ENCODE data around the gene ELP4. TPM values are rescaled to one million over a fixed set of nuclear protein-coding genes. Genes with fewer than 3 reads are reported as not detected.
A peak's percentile ranks its signal among the peaks of the same experiment; 100 is the strongest.

Gene ELP4
- total RNA-seq, 1 donor from 2014 or later = 23.4 TPM

DNA sequence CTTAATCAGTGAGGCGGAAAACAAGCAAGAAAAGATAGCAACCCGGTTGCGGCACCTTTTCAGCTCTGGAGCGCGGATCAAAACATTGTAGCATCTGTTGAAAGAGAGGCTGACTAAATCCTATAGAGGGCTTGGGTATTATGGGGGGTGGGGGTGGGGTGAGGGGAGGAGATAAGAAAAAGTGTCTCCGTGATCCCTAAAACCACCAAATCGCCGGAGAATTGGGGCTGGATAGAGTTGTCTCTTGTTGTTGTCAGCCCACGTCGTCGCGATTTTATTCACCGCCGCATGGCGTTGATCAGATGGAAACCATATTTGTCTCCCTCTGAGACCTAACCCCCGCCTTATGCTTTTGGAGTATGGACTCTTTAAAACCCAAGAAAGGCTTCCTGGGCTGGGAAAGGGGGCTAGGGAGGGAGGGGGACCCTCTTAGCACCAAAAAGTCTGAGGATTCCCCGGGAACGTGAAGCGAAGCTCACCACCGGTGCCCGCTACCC lies 288.5 kb downstream of the ELP4 start:
- Mint-ChIP-seq H3K4me3 (ENCODE audit: low read depth) (no peak overlapping the region), H3K9me3 (ENCODE audit: low read depth) (no peaks in the 10 kb centered on the region), H3K27me3 (peaks cover 100% of the 10 kb centered on the region), H3K36me3 (ENCODE audit: insufficient read depth) (no peaks in the 10 kb centered on the region), H3K4me1 (ENCODE audit: low read depth) (peaks cover 1% of the 10 kb centered on the region), H3K27ac (no peak overlapping the region)
- TF ChIP-seq, protein P1, sequence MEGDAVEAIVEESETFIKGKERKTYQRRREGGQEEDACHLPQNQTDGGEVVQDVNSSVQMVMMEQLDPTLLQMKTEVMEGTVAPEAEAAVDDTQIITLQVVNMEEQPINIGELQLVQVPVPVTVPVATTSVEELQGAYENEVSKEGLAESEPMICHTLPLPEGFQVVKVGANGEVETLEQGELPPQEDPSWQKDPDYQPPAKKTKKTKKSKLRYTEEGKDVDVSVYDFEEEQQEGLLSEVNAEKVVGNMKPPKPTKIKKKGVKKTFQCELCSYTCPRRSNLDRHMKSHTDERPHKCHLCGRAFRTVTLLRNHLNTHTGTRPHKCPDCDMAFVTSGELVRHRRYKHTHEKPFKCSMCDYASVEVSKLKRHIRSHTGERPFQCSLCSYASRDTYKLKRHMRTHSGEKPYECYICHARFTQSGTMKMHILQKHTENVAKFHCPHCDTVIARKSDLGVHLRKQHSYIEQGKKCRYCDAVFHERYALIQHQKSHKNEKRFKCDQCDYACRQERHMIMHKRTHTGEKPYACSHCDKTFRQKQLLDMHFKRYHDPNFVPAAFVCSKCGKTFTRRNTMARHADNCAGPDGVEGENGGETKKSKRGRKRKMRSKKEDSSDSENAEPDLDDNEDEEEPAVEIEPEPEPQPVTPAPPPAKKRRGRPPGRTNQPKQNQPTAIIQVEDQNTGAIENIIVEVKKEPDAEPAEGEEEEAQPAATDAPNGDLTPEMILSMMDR (IDR thresholded peaks at IDR 0.05; ENCODE audit: unreplicated experiment) = no peak
- DNase-seq (ENCODE audit: low spot score, unreplicated experiment) = no peak

DNA sequence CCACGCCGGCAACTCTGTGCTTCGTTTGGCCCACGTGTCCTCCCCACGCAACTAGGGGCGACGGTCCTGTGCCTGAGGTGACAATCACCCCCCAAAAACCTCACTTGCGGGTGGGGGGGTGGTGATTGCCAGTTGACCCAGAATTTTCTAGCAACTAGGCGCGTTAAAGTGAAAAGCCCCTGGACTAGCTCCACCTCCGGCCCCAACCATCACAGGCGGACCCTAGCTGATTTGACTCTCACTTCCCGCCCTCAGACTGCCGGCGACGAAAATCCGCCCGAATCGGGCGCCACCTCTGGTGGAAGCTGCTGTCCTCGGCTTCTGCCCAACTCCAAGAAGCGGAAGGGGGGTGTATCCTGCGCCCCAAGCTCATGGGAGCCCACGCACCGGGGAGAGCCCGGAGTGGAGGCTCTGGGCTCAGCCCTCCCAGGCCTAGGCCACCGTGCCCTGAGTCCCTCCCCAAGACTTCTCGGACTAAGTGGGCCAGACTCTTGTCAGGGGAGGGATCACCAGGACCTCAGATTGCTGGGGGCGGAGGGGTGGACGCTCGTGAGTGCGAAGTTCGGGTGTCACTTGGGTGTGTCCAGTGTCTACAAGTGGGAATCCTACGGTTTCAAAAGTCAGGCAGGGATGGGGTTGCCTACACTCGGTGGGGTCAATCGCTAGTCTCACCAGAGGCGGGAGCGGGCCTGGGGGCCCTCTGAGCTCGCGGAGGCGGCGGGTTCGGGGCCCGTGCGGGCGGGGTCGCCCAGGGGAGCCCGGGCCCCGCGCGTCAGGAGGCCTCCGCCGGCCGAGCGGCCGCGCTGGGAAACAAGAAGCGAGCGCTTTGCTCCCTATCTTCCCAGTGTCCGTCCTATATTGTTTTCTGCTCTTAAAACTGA lies 289.2 kb downstream of the ELP4 start:
- H3K36me3 Mint-ChIP-seq (ENCODE audit: insufficient read depth) = no peaks in the 10 kb centered on the region
- no peak overlapping the region for H3K4me3 Mint-ChIP-seq (ENCODE audit: low read depth)
- H3K4me1 Mint-ChIP-seq (ENCODE audit: low read depth) = peaks cover 1% of the 10 kb centered on the region
- no peak for DNase-seq (ENCODE audit: low spot score, unreplicated experiment)
- H3K27ac Mint-ChIP-seq = no peak overlapping the region
- H3K9me3 Mint-ChIP-seq (ENCODE audit: low read depth) = no peaks in the 10 kb centered on the region
- H3K27me3 Mint-ChIP-seq = peaks cover 100% of the 10 kb centered on the region
- TF ChIP-seq, protein P1 (IDR thresholded peaks at IDR 0.05; ENCODE audit: unreplicated experiment) = peak; percentile 48

DNA sequence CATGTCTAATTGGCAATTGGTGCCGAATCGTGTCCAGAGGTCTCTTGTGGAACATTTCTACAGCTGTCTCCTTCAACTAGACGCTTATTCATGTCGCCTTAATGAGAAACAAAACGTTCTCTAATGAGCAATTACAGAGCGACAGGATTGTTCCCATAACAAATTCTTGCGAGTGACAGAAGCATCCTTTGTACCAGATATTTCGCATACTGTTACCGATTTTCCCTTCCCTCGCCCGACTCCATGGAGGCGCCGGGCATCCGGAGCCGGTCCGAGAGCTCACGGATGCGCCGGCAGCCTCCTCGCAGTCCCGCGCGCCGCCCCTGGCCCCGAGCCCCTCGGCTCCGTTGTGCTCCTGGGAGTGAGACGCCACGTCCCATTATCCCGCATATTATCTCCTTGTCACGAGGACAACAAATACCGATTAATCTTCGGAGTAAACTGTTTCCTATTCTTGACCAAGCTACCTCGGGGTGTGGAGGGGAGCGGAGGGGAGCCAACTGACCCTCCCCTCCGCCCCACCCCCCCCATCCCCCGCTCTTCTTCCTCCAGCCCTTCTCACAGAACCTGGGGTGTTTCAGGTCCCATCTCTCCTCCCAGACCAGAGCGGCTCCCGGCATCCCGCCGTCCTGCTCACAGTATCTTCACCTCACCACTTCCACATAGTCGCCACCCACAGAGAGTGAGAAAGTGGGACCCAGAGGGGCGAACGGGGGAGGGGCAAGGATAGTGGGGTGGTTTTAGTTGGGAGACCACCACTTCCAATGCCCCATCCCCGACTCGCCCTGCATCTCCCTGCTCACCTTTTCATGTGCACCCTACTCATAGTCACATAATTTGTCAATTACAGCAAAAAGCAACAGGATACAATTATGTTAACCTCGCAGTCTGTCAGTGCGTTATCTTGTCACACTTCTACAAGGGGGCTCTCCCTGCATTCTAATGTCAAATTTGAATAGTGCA lies 290.1 kb downstream of the ELP4 start:
- no peaks in the 10 kb centered on the region for H3K9me3 Mint-ChIP-seq (ENCODE audit: low read depth)
- TF ChIP-seq, protein P1 (IDR thresholded peaks at IDR 0.05; ENCODE audit: unreplicated experiment) = no peak
- H3K4me1 Mint-ChIP-seq (ENCODE audit: low read depth) = peaks cover 5% of the 10 kb centered on the region
- H3K27me3 Mint-ChIP-seq = peaks cover 100% of the 10 kb centered on the region
- H3K36me3 Mint-ChIP-seq (ENCODE audit: insufficient read depth) = no peaks in the 10 kb centered on the region
- H3K4me3 Mint-ChIP-seq (ENCODE audit: low read depth) = no peak overlapping the region
- no peak for DNase-seq (ENCODE audit: low spot score, unreplicated experiment)
- no peak overlapping the region for H3K27ac Mint-ChIP-seq

DNA sequence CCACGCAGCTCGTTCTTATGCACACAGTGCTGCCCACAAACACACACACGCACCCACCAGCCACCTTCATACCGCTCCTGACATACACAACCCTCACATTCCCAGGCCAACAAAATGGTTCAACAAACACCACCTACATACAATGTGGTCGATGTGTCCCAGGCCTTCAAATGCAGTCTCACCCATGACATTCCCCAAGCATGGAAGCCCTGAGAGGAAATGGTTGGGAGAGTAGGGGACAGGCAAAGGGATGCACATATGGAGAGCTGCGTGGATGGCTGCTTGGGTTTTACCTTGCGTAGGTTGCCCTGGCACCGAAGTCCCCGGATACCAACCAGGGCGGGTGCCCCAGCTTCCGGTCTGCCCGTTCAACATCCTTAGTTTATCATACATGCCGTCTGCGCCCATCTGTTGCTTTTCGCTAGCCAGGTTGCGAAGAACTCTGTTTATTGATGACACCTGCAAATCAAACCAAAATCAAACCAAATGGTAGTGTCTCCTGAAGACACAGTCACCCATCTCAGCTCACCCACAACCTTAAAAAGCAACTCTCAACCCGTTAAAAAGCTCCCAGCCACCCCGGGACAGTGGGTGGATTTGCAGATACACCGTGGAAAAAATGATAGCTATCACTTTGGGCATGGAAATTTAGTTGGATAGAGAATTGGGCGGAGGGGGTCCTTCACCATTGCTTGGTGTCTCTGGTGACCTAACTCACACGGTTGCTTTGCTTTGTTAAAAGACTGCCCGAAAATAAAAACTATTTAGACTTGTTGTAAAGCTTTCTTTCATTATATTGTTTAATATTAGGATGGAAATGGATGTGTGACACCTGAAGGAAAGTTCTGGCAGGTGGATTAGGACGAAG lies 291.1 kb downstream of the ELP4 start:
- no peaks in the 10 kb centered on the region for H3K36me3 Mint-ChIP-seq (ENCODE audit: insufficient read depth)
- peaks cover 5% of the 10 kb centered on the region for H3K4me1 Mint-ChIP-seq (ENCODE audit: low read depth)
- DNase-seq (ENCODE audit: low spot score, unreplicated experiment) = no peak
- peaks cover 98% of the 10 kb centered on the region for H3K27me3 Mint-ChIP-seq
- H3K9me3 Mint-ChIP-seq (ENCODE audit: low read depth) = no peaks in the 10 kb centered on the region
- no peak overlapping the region for H3K27ac Mint-ChIP-seq
- TF ChIP-seq, protein P1 (IDR thresholded peaks at IDR 0.05; ENCODE audit: unreplicated experiment) = no peak
- H3K4me3 Mint-ChIP-seq (ENCODE audit: low read depth) = no peak overlapping the region

Measured in progenitor cell of endocrine pancreas (in vitro differentiated cells).